Vagina (tissue), 2 donors: ENCODE data around the gene KHNYN. TPM values are rescaled to one million over a fixed set of nuclear protein-coding genes. Genes with fewer than 3 reads are reported as not detected.
A peak's percentile ranks its signal among the peaks of the same experiment; 100 is the strongest.

ENCODE experiments used
- DNase-seq, 2 donors: peaks; one replicate each; pipeline ENCODE4 v3.0.0-alpha.2; 2017; ENCODE audit errors: extremely low spot score in 2 of 2
- H3K27ac ChIP-seq: fragments of 200-600 bp; sonication (generic); one replicate; pipeline ENCODE4 v1.5.1; 2019
- H3K27me3 ChIP-seq: fragments of 200-600 bp; sonication (generic); one replicate; pipeline ENCODE4 v1.5.1; 2019
- H3K36me3 ChIP-seq, 2 donors: fragments of 200-600 bp; sonication (generic); one replicate each; pipeline ENCODE4 v1.5.1; 2017 to 2019
- H3K4me1 ChIP-seq: fragments of 200-600 bp; sonication (generic); one replicate; pipeline ENCODE4 v1.5.1; 2019
- H3K4me3 ChIP-seq, 2 donors: fragments of 200-600 bp; sonication (generic); 1 replicate in 1 of 2; 2 replicates in 1 of 2; pipeline ENCODE4 v1.5.1; 2016 to 2019
- H3K9me3 ChIP-seq: fragments of 200-600 bp; sonication (generic); one replicate; pipeline ENCODE4 v1.5.1; 2019
- POLR2A ChIP-seq, 2 donors: fragments of 450-650 bp; IDR thresholded peaks; one replicate each; pipeline ENCODE4 v1.6.1; 2017; ENCODE audit warnings: antibody characterized with exemption in 2 of 2, mild to moderate bottlenecking in 2 of 2, moderate library complexity in 2 of 2
- POLR2AphosphoS5 ChIP-seq, 2 donors: sonication (generic); formaldehyde crosslinking; IDR thresholded peaks; one replicate each; pipeline ENCODE4 v1.9.0; 2017; ENCODE audit warnings: antibody characterized with exemption in 2 of 2, mild to moderate bottlenecking in 2 of 2, low read depth in 1 of 2; ENCODE audit not compliant: insufficient read depth in 1 of 2
- intact Hi-C: fragments of 100-400 bp; cut with DNase I; formaldehyde crosslinking; loops from one replicate; pipeline ENCODE4 v1.15.1; 2023
- total RNA-seq: library from RNA; depleted of rRNA; stranded (reverse); fragments of >200 nt; gene quantifications from one replicate; pipeline ENCODE4 v1.2.3, GENCODE V29; 2016
- TF ChIP-seq, protein P1 (sequence below), 3 experiments: fragments of 450-650 bp in 2 of 3; fragments of 200-600 bp in 1 of 3; sonication (generic) in 1 of 3; IDR thresholded peaks; one replicate each; pipeline ENCODE4 v1.5.1; 2017 to 2019; ENCODE audit warnings: antibody characterized with exemption in 3 of 3, mild to moderate bottlenecking in 2 of 3, moderate library complexity in 2 of 3

Gene KHNYN
- total RNA-seq, 1 donor from 2014 or later, result 41.7 TPM

DNA sequence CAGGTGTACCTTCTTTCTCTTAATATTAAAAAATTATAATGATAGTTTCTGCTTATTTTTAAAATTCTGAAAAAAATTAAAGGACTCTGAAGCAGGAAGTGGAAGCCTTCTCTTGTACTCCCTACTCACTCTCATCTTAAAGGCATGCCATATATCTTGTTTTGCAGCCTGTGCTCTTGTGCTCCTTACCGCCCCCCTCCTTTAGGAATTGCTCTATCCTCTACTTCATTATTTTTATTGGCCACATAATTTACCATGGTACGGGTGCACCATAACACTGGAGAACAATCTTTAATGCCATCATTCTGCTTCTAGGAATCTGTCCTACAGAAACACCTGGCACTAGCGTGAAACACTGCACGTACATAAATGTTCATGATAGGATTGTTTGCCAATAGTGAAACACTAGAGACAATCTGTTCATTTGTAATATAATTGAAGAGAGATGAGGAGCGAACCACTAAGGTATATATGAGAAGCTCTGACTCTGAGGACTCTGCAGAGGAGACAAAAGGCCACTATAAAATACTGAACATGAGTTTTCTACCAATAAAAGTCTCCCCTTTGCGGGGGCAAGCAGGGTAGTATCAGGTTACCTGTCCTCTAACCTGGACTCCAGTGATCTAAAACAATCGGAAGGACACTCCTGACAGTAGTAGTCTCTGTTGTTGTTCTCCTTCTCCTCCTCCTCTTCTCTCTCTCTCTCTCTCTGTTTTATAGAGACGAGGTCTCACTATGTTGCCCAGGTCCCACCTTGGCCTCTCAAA, 37.2 kb upstream of the KHNYN start:
- Histone ChIP-seq H3K4me3 (no peak overlapping the region), H3K27ac (no peak overlapping the region), H3K36me3 (no peaks in the 10 kb centered on the region), H3K9me3 (no peaks in the 10 kb centered on the region), H3K4me1 (peaks cover 22% of the 10 kb centered on the region), H3K27me3 (no peaks in the 10 kb centered on the region)
- intact Hi-C loops, result no loop called here
- TF ChIP-seq POLR2A (IDR thresholded peaks at IDR 0.05) (no peak), POLR2AphosphoS5 (IDR thresholded peaks at IDR 0.05; ENCODE audit: insufficient read depth in 1 of 2, low read depth in 1 of 2) (peak in 1 of 2 donors; percentile 84)
- DNase-seq, result no peak

DNA sequence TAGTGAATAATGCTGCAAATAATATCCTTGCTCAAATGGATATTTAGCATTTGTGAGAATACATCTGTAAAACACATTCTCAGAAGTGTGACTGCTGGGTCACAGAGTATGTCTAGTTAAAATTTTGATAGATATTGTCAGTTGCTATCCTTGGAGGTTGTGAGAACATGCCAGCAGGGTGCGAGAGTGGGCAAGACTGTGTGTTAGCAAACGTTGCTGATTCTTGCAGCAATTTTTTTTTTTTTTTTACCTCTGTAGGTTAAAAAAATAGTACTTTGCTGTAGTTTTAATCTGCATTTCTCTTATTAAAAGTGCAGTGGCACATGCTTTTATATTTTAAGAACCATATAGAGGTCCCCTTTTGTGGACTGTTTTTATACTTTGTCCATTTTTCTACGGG, 35.5 kb upstream of the KHNYN start:
- intact Hi-C loops, result no loop called here
- Histone ChIP-seq H3K4me1 (peaks cover 28% of the 10 kb centered on the region), H3K27ac (no peak overlapping the region), H3K9me3 (no peaks in the 10 kb centered on the region), H3K27me3 (no peaks in the 10 kb centered on the region), H3K36me3 (no peaks in the 10 kb centered on the region), H3K4me3 (no peak overlapping the region)
- DNase-seq, result no peak
- TF ChIP-seq, protein P1, sequence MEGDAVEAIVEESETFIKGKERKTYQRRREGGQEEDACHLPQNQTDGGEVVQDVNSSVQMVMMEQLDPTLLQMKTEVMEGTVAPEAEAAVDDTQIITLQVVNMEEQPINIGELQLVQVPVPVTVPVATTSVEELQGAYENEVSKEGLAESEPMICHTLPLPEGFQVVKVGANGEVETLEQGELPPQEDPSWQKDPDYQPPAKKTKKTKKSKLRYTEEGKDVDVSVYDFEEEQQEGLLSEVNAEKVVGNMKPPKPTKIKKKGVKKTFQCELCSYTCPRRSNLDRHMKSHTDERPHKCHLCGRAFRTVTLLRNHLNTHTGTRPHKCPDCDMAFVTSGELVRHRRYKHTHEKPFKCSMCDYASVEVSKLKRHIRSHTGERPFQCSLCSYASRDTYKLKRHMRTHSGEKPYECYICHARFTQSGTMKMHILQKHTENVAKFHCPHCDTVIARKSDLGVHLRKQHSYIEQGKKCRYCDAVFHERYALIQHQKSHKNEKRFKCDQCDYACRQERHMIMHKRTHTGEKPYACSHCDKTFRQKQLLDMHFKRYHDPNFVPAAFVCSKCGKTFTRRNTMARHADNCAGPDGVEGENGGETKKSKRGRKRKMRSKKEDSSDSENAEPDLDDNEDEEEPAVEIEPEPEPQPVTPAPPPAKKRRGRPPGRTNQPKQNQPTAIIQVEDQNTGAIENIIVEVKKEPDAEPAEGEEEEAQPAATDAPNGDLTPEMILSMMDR (IDR thresholded peaks at IDR 0.05), result no peak
- TF ChIP-seq POLR2A (IDR thresholded peaks at IDR 0.05), result no peak
- no peak for TF ChIP-seq POLR2AphosphoS5 (IDR thresholded peaks at IDR 0.05; ENCODE audit: insufficient read depth in 1 of 2, low read depth in 1 of 2)

DNA sequence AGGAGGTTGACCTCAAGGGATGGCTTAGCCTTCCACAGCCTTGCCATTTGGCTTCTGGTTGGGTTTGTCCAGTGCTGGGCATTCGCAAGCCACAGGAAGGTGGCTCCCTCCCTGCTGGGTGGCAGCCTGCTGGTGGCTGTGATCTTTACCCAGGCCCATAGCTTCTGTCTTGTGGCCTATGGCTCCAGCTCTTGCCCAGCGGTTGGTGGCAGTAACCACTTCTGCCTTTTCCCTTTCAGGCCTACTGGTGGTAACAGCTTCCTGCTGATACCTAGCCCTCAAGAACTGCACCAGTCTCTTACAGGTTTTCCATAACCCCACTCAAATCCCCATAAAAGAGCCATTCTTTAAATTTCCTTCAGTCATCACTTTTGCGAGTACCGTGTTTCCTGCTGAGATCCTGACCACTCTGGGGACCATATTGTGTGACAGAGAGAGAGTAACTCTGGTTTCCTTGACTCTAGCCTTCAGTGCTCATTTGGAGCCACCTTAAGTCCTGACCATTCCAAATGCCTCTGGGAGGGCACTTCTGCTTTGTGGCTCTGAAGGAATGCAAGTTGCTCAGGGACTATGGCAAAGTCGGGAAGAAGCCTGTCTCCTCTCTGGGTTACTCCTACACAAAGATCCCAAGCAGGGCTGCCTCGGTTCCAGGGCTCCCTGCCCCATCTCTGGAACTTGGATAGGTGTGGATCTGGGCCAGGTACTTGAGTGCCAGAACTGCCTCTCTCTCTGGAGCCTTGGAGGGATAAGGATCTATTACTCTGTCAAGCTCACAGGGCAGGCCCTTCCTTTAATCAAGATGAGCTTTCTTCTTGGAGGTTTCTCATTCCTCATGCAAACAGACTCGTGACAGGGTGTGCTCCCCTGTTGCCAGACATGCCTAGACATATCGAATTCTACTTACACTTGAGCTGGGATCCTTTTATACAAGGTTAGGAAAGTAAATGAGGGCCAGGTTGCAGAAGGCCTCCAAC, 33.9 kb upstream of the KHNYN start:
- Histone ChIP-seq H3K4me1 (peaks cover 39% of the 10 kb centered on the region), H3K4me3 (no peak overlapping the region), H3K9me3 (no peaks in the 10 kb centered on the region), H3K27me3 (no peaks in the 10 kb centered on the region), H3K36me3 (no peaks in the 10 kb centered on the region), H3K27ac (peak overlapping the region; percentile 30)
- intact Hi-C loops, result no loop called here
- no peak for DNase-seq
- TF ChIP-seq, protein P1 (IDR thresholded peaks at IDR 0.05), result no peak
- TF ChIP-seq POLR2AphosphoS5 (IDR thresholded peaks at IDR 0.05; ENCODE audit: insufficient read depth in 1 of 2, low read depth in 1 of 2) (peak in 1 of 2 donors; percentile 73), POLR2A (IDR thresholded peaks at IDR 0.05) (no peak)

DNA sequence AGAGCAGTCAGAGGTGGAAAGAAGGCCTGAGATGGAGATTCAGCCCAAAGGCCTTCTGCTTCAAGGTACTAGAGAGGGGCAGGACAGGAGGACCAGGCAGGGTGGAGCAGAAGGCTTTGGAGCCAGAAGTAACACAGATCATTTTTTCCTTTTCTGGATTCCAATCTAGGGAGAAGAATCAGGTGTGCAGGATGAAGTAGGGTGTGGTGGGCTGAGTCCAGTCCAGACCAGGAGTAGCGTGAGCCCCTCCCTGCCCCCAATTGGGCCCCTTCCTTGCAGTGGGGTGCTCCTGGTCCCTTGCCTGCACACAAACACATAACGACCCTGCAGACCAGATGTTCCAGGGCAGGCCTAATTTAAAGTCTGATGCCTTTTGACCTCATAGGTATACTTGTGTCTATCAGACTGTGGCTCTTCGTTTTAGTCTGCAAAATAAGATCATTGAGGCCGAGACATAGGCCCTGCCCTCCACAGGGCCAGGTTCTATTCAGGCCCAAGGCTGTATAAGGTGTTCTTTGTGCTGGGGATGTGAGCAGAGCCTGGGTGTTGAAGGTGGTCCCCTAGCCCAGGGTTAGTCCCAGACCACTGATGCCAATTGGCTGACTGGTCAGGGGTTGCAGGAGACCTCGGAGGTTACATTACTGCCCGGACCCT, 32.0 kb upstream of the KHNYN start:
- TF ChIP-seq POLR2AphosphoS5 (IDR thresholded peaks at IDR 0.05; ENCODE audit: insufficient read depth in 1 of 2, low read depth in 1 of 2) (no peak), POLR2A (IDR thresholded peaks at IDR 0.05) (no peak)
- TF ChIP-seq, protein P1 (IDR thresholded peaks at IDR 0.05), result no peak
- no peak for DNase-seq
- Histone ChIP-seq H3K4me3 (peak overlapping the region; percentile 69 to 79), H3K36me3 (no peaks in the 10 kb centered on the region), H3K9me3 (no peaks in the 10 kb centered on the region), H3K27me3 (no peaks in the 10 kb centered on the region), H3K27ac (peak overlapping the region; percentile 91), H3K4me1 (peaks cover 57% of the 10 kb centered on the region)
- intact Hi-C loops, result no loop called here

DNA sequence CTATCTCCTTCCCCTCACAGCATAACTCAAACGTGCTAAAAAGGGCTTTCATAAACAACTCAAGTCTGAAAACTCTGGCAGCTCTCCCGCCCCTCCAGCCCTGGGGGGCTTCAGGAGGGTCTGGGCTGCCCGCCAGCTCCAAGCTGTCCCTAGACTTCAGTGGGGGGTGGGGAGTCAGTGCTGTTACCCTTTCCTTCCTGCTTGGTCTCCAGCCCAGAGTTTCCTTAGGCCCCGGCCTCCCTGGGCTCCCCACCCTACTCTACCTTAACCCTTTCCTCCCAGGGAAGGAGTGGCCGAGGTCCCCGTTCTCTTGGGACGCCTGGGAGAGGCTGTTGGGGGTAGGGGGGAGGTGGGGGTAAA, 31.5 kb upstream of the KHNYN start:
- H3K36me3 ChIP-seq, result no peaks in the 10 kb centered on the region
- H3K9me3 ChIP-seq, result no peaks in the 10 kb centered on the region
- no peak for DNase-seq
- peak overlapping the region; percentile 69 to 79 for H3K4me3 ChIP-seq
- peaks cover 63% of the 10 kb centered on the region for H3K4me1 ChIP-seq
- H3K27me3 ChIP-seq, result no peaks in the 10 kb centered on the region
- H3K27ac ChIP-seq, result peak overlapping the region; percentile 91
- no peak for TF ChIP-seq POLR2AphosphoS5 (IDR thresholded peaks at IDR 0.05; ENCODE audit: insufficient read depth in 1 of 2, low read depth in 1 of 2)
- TF ChIP-seq, protein P1 (IDR thresholded peaks at IDR 0.05), result no peak
- intact Hi-C loops, result no loop called here
